HS-5 (cell line): ENCODE measurements around the gene PPIL1.
"Not testable (repeated sequence)": the region's sequence is repeated elsewhere in the genome, so short reads cannot be mapped to it uniquely, and the experiment has no call there.

Experiments used
- DNase-seq: peaks from one replicate; pipeline ENCODE4 v3.0.0-alpha.2; 2012; ENCODE audit warnings: low read depth

The PPIL1 gene

DNA sequence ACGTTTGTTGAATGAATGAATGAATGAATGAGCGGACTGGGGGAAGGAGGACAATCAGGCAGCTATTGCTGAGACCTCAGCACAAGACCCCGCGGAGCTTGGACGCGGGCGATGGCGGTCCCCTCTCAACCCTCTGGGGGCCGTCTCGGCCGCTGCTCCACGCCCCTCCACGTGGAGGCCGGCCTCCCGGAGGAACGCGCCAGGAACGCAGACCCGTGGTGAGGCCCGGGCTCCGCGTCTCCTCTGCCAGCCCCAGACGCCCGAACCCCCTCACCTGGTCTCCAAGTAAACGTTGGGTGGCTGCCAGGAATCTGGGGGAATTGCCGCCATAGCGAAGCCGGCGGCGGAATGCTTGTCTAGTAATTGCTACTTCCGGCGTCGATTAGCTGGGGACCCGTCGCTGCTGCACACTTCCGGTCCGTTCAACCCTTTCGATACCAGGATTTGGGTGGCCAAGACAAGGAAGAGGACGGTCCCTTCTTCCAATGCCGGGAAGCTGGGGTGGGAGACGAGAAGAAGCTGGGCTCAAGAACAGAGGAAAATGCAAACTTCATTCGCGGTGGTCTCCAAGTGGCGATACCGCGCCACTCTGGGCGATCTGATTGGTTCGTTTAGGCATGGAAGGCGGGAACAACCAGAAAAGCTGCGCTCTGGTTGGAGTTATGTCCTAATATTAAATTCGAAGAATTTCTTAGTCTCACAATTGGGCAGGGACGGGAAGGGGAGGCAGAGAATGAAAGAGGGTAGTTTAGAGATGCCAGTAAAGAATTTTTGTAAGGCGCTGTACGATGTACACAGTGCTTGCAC lies at the start of gene PPIL1:
Gene PPIL1 (minus strand): TSS at position 361 of the 807 bp plus-strand sequence. CDS start 31 bp downstream, at position 330.
- DNase-seq, result peak; percentile 88

DNA sequence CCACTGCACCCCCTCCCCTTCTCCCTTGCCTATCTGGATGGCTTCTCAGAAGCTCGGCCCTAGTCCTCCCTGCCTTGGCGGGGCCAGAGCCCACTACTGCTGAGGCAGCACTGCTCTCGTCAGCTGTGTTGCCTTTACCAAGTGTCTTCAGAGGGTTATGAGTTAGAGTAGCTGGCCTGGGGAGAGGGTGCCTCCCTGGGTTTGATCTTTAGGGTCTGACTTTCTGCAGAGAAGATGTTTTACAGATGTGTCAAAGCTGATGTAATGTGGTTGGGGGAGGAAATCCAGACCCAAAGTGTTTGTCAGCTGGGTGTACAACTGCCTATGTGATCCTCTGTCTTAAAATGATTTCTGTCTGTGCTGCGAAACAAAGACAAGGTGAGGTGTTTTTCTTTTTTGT lies 49.5 kb upstream of the PPIL1 start:
- DNase-seq, result no peak

DNA sequence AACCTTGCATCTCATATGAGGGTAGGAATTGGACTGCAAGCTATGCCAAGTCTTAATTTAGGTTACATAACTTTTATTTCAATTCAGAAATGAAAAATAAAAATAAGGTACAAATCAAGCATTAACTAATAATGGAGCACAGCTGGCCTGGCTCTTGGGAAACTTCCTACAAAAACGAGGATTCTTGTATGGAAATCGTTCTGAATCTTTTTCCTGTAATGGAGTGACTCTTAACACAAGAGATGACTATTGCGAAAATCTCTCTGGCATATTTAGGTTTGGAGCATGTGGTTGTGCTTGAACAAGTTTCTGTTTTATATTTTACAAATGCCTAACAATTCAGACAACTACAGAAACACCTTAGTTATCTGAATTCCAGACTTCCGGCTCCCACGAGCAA lies 45.9 kb upstream of the PPIL1 start:
- DNase-seq, result no peak

GRCh38 chr6:36920049-36920448 lies 45.4 kb upstream of the PPIL1 start:
- DNase-seq, result no peak

GRCh38 chr6:36917541-36918193 lies 43.1 kb upstream of the PPIL1 start:
- DNase-seq, result no peak

DNA sequence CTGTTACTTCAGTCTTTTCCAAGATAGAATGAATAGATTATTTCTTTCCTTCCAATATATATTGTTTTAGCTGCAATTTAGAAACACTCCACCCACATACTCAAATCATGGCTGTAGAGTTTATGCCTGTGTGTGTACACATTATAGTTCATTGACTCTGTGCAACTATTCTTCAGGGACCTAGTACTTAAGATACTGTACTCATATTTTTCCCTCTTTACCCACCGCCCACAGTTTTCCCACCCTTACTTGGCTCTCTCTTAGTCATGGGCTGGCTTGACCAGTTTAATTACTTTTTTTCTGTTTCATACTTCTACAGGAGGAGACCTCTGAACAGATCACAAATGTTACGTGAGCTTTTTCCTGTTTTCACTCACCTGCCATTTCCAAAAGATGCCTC lies 41.5 kb upstream of the PPIL1 start:
- DNase-seq, result no peak

- DNase-seq, result no peak
These were observed 41.0 kb upstream of the PPIL1 start for GRCh38 chr6:36915599-36915998.

- peak; percentile 26 for DNase-seq
These were observed 39.7 kb upstream of the PPIL1 start for GRCh38 chr6:36914227-36914794.

DNA sequence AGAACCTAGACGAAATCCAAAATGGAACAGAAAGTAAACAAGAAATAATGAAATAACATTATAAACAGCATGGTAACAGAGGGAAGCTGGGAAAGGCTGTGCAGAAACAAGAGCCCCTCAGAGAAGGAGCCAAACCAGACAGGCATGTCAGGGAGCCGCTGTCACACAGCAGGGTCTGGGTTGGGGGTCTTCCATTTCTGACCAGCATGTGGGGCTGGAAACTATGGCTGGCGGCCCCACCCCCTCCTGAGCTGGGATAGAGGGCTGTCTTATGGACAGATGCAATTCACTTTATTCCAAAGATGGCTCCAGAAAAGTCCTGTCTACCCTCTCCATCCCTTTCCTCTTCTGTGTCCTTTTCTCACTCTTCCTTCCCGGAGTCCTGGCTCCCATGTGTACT lies 38.5 kb upstream of the PPIL1 start:
- DNase-seq, result no peak

DNA sequence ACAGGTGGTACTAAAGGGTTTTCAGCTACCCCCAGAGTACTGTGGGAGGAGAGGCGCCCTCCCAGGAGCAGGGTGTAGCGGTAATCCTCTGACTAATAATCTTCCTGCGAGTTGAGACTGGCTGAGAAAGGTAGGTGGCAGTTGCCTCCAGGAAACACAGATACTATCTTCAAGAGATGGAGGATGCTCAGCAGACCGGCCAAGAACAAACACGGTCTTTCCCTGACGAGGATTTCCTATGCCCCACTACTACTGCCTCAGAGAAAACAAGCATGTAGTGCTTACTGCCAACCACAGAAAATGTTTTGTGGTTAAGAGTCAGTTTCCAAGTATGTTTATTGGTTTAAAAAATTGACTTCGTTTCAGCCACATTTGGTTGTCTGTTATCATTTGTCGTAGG lies 38.0 kb upstream of the PPIL1 start:
- peak; percentile 83 for DNase-seq

- DNase-seq, result no peak
These were observed 37.4 kb upstream of the PPIL1 start for GRCh38 chr6:36912030-36912454.

- no peak for DNase-seq
These were observed 34.1 kb upstream of the PPIL1 start for GRCh38 chr6:36908747-36909146.

DNA sequence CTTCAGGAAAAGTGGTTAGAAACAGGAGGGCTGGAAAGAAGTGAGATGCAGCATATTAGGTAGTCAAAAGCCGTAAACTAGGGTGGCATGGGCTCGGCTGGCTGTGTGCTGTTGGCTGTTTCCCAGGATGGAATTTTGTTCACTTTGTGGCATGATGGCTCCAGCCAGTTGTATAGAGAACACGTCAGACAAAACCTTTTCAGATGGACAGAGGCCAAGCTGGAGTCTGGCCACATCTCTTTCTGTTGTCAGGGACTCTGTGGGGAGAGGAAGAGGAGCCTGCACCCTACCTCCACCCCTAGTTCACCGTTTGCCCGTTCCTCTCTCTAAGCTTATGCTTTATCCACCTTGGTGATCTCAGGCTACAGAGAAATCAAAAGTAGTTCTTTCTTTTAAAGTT lies 33.2 kb upstream of the PPIL1 start:
- DNase-seq, result no peak

GRCh38 chr6:36906539-36907325 lies 32.1 kb upstream of the PPIL1 start:
- no peak for DNase-seq

DNA sequence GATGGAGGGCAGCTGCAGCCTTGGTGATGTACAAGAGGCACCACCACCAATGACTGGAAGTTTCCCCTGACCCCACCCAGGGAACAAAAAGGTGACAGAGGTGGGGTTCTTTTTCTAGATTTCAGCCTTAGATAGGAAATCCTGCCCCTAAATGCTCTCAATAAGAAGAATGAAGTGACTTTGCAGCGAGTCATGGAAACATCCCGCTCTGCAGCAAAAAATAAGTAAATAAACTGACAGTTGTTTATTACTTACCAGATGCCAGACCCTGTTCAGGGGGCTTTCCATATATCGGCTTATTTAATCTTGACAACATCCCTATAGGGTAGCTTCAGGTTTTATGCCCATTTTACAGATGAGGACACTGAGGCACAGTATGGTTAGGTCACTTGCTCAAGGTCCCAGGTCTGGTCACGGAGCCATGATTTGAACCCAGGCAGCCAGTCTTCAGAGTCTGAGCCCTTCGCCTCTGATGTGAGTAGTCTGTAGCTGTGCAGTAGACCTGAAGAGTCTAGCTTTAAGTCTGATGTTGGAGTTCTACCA lies 30.3 kb upstream of the PPIL1 start:
- DNase-seq, result no peak

DNA sequence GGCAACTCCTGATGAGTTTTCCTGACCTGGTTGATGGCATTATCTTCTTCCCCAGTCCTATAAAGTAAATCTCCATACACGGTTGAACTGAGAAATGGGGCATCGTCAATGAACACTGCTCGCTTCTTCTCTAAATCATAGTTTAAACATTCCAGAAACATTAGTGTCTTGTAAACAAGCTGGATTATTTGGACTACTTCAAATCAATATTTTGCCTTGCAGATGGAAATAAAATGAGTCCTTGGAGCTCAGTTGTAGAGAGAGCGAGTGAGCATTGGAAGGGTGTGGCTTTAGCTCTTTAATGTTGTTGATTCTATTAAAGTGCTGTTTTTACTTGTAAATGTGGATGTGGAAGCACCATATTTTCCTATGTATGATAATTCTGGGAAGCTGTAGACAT lies 29.5 kb upstream of the PPIL1 start:
- no peak for DNase-seq

DNA sequence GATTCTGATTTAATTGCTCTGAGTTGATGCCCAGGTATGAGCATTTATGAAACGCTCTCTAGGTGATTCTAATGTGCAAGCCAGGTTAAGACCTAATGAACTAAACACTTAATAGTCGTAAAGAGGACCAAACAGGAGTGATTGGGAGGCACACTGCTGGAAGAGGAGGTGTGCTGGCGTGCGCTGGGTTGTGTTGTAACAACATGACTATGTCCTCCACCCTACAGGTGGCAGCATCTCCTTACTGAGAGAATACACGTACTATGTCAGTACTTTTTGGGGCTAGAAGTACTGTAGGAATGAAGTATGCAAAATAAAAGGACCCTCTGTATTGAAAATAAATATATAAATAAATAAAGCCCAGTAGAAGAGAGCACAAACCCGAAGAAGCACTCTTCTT lies 23.0 kb upstream of the PPIL1 start:
- no peak for DNase-seq

GRCh38 chr6:36893976-36894932 lies 19.7 kb upstream of the PPIL1 start:
- no peak for DNase-seq

DNA sequence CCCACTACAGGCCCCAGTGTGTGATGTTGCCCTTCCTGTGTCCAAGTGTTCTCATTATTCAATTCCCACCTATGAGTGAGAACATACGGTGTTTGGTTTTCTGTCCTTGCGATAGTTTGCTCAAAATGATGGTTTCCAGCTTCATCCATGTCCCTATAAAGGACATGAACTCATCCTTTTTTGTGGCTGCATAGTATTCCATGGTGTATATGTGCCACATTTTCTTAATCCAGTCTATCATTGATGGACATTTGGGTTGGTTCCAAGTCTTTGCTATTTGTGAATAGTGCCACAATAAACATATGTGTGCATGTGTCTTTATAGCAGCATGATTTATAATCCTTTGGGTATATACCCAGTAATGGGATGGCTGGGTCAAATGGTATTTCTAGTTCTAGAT lies 16.6 kb upstream of the PPIL1 start:
- DNase-seq, result not testable (repeated sequence)

GRCh38 chr6:36890112-36890663 lies 15.6 kb upstream of the PPIL1 start:
- DNase-seq, result no peak
